Left ventricle myocardium inferior (tissue), 1 donor: ENCODE data around the gene ADGRG1. TPM values are rescaled to one million over a fixed set of nuclear protein-coding genes. Genes with fewer than 3 reads are reported as not detected.

Experiments used
- DNase-seq: peaks from one replicate; pipeline ENCODE4 v3.0.0-alpha.2; 2020
- H3K27ac ChIP-seq: fragments of 200-600 bp; replicated peaks from 2 replicates; pipeline ENCODE4 v1.8.0; 2021
- H3K27me3 ChIP-seq: fragments of 200-600 bp; 2 replicates; pipeline ENCODE4 v1.8.0; 2021; ENCODE audit warnings: low read depth
- H3K36me3 ChIP-seq: fragments of 200-600 bp; 2 replicates; pipeline ENCODE4 v1.8.0; 2021
- H3K4me1 ChIP-seq: fragments of 200-600 bp; 2 replicates; pipeline ENCODE4 v1.8.0; 2021
- H3K4me3 ChIP-seq: fragments of 200-600 bp; 2 replicates; pipeline ENCODE4 v1.8.0; 2021; ENCODE audit warnings: mild to moderate bottlenecking, moderate library complexity
- H3K9me3 ChIP-seq: fragments of 200-600 bp; replicated peaks from 2 replicates; pipeline ENCODE4 v1.8.0; 2021
- CTCF ChIP-seq: fragments of 200-600 bp; IDR thresholded peaks from 2 replicates; pipeline ENCODE4 v1.8.0; 2021; ENCODE audit warnings: antibody characterized with exemption, mild to moderate bottlenecking, borderline replicate concordance
- intact Hi-C: fragments of 100-400 bp; cut with micrococcal nuclease; formaldehyde crosslinking; loops from one replicate; pipeline ENCODE4 v1.11.0; 2022
- total RNA-seq: library from RNA; stranded (reverse); fragmentation: NEBNext Ultra II Directional; extraction: Animal tissue kit (Norgen Biotek cat#: 25700); gene quantifications from one replicate; pipeline ENCODE4 v1.2.1, GENCODE V29; 2021
- donor health status: DM: no; HTN: yes; CAD: no; lungs with severe emphysema.

Gene ADGRG1
- total RNA-seq, 1 donor from 2014 or later = 21.3 TPM

- DNase-seq = no peak
- no peak for TF ChIP-seq CTCF
- peaks cover 10% of the 10 kb centered on the region for H3K4me1 ChIP-seq
- H3K27me3 ChIP-seq = peaks cover 33% of the 10 kb centered on the region
- H3K9me3 ChIP-seq = no peaks in the 10 kb centered on the region
- no peak overlapping the region for H3K27ac ChIP-seq
- H3K4me3 ChIP-seq = no peak overlapping the region
- intact Hi-C loops = no loop called here
- H3K36me3 ChIP-seq = no peaks in the 10 kb centered on the region
These were observed 62.5 kb downstream of the ADGRG1 start for GRCh38 chr16:57690782-57691471.

- Histone ChIP-seq H3K36me3 (no peaks in the 10 kb centered on the region), H3K4me1 (peaks cover 10% of the 10 kb centered on the region), H3K27ac (no peak overlapping the region), H3K4me3 (no peak overlapping the region), H3K9me3 (no peaks in the 10 kb centered on the region), H3K27me3 (peaks cover 33% of the 10 kb centered on the region)
- intact Hi-C loops = no loop called here
- no peak for DNase-seq
- TF ChIP-seq CTCF = no peak
These were observed 64.2 kb downstream of the ADGRG1 start for GRCh38 chr16:57692636-57693035.

GRCh38 chr16:57693550-57693949, 65.1 kb downstream of the ADGRG1 start:
- no peak for TF ChIP-seq CTCF
- Histone ChIP-seq H3K27ac (no peak overlapping the region), H3K4me1 (peaks cover 10% of the 10 kb centered on the region), H3K27me3 (peaks cover 32% of the 10 kb centered on the region), H3K36me3 (no peaks in the 10 kb centered on the region), H3K4me3 (no peak overlapping the region), H3K9me3 (no peaks in the 10 kb centered on the region)
- DNase-seq = no peak
- intact Hi-C loops = no loop called here

GRCh38 chr16:57694231-57694724, 65.8 kb downstream of the ADGRG1 start:
- intact Hi-C loops = no loop called here
- Histone ChIP-seq H3K4me1 (peaks cover 10% of the 10 kb centered on the region), H3K27ac (no peak overlapping the region), H3K36me3 (no peaks in the 10 kb centered on the region), H3K4me3 (no peak overlapping the region), H3K27me3 (peaks cover 25% of the 10 kb centered on the region), H3K9me3 (no peaks in the 10 kb centered on the region)
- no peak for DNase-seq
- no peak for TF ChIP-seq CTCF

GRCh38 chr16:57694725-57695679, 66.6 kb downstream of the ADGRG1 start, which contains the start of gene DRC7:
Gene DRC7 (plus strand): TSS chr16:57694806. CDS start chr16:57697950, 3,144 bp downstream.
- DNase-seq = no peak
- no peaks in the 10 kb centered on the region for H3K36me3 ChIP-seq
- peak within 1 kb of the TSS; percentile 27 for H3K4me3 ChIP-seq
- H3K27ac ChIP-seq = no peak within 1 kb of the TSS
- intact Hi-C loops = no loop called here
- no peaks in the 10 kb centered on the region for H3K9me3 ChIP-seq
- peaks cover 17% of the 10 kb centered on the region for H3K27me3 ChIP-seq
- H3K4me1 ChIP-seq = peaks cover 6% of the 10 kb centered on the region
- no peak for TF ChIP-seq CTCF
